Kidney epithelial cell (primary cell): ENCODE data around the gene ADCY2. TPM values are rescaled to one million over a fixed set of nuclear protein-coding genes. Genes with fewer than 3 reads are reported as not detected.

Source experiments
- DNase-seq: peaks from one replicate; pipeline ENCODE4 v3.0.0-alpha.2; 2010; ENCODE audit warnings: low read depth
- H3K27me3 ChIP-seq: 2 replicates; pipeline ENCODE4 v1.6.0; 2011; ENCODE audit warnings: low read length; ENCODE audit not compliant: control insufficient read depth, insufficient read depth
- H3K36me3 ChIP-seq: 2 replicates; pipeline ENCODE4 v1.5.1; 2011; ENCODE audit warnings: low read length; ENCODE audit not compliant: control insufficient read depth, insufficient read depth
- H3K4me3 ChIP-seq: 2 replicates; pipeline ENCODE4 v1.5.1; 2011; ENCODE audit warnings: low read depth, mild to moderate bottlenecking, control low read depth, low read length
- total RNA-seq: library from RNA; depleted of rRNA; stranded (reverse); fragments of >200 nt; gene quantifications from 2 replicates; pipeline ENCODE4 v1.2.3, GENCODE V29; 2015
- TF ChIP-seq, protein P1 (sequence below): IDR thresholded peaks from 2 replicates; pipeline ENCODE4 v1.5.1; 2011; ENCODE audit warnings: mild to moderate bottlenecking, moderate library complexity, low read length, control low read depth, inconsistent platforms; ENCODE audit not compliant: insufficient read depth, poor library complexity, severe bottlenecking

Gene ADCY2
- total RNA-seq, 1 donor from 2014 or later, result 0.25 TPM

DNA sequence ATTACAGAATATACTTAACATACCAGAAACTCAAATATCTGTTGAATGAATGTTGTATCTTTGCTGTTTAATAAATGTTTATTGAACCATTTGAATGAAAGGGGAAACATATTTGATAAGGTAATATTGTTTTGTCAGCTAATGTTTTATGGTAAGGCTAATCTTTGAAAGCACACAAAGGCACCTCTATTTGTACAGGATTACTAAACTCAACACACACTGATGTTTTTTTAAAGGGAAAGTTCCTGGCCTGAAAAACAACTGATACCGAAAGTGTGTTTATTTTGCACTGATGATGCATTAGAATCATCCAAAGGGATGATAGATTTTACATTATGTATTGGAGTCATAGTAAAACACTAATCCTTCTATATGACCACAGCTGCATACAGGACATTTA, 82.5 kb downstream of the ADCY2 start:
- no peaks in the 10 kb centered on the region for H3K36me3 ChIP-seq
- TF ChIP-seq, protein P1, sequence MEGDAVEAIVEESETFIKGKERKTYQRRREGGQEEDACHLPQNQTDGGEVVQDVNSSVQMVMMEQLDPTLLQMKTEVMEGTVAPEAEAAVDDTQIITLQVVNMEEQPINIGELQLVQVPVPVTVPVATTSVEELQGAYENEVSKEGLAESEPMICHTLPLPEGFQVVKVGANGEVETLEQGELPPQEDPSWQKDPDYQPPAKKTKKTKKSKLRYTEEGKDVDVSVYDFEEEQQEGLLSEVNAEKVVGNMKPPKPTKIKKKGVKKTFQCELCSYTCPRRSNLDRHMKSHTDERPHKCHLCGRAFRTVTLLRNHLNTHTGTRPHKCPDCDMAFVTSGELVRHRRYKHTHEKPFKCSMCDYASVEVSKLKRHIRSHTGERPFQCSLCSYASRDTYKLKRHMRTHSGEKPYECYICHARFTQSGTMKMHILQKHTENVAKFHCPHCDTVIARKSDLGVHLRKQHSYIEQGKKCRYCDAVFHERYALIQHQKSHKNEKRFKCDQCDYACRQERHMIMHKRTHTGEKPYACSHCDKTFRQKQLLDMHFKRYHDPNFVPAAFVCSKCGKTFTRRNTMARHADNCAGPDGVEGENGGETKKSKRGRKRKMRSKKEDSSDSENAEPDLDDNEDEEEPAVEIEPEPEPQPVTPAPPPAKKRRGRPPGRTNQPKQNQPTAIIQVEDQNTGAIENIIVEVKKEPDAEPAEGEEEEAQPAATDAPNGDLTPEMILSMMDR, result no peak
- DNase-seq, result no peak
- H3K27me3 ChIP-seq, result no peaks in the 10 kb centered on the region
- no peak overlapping the region for H3K4me3 ChIP-seq

DNA sequence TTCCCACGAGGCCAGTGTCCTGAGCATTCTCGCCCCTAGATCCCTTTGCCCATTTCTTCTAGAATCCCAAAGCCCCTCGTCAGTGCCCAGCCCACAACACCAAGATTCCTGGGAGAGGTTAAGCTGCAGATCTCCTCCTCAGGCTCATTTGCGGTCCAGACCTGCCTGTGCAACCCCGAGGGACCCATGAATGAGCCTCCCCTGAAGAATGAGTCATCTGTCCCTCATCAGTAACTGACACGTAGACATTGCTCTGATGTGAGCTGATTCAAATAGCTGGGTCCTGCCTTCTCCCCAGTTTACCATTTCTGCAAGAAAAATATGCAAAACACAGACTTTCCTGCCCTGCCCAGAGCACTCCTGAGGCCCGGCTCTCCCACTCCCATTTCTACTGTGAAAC, 92.8 kb downstream of the ADCY2 start:
- no peak for DNase-seq
- H3K4me3 ChIP-seq, result no peak overlapping the region

DNA sequence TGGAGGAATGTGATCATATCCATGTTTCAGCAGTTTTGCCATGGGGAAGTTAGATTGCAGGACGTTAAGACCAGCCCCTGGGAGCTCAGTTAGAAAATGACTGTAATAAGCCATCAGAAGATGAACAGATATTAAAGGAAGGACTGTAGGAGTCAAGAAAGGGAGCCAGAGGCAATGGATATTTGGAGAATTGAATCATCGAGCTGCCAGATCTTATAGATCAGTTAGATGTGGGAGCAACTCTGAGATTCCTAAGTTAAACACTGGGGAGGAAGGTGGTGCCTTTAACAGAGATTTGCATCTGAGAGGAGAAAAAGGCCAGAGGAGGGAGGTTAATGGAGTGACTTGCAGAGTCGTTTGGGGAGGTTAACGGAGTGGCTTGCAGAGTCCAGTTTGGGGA, 96.4 kb downstream of the ADCY2 start:
- DNase-seq, result no peak
- no peaks in the 10 kb centered on the region for H3K36me3 ChIP-seq
- TF ChIP-seq, protein P1, result no peak
- no peak overlapping the region for H3K4me3 ChIP-seq
- no peaks in the 10 kb centered on the region for H3K27me3 ChIP-seq

More for the DNA sequence above, 92.8 kb downstream of the ADCY2 start:
- no peaks in the 10 kb centered on the region for H3K36me3 ChIP-seq
- TF ChIP-seq, protein P1, result no peak
- H3K27me3 ChIP-seq, result no peaks in the 10 kb centered on the region

DNA sequence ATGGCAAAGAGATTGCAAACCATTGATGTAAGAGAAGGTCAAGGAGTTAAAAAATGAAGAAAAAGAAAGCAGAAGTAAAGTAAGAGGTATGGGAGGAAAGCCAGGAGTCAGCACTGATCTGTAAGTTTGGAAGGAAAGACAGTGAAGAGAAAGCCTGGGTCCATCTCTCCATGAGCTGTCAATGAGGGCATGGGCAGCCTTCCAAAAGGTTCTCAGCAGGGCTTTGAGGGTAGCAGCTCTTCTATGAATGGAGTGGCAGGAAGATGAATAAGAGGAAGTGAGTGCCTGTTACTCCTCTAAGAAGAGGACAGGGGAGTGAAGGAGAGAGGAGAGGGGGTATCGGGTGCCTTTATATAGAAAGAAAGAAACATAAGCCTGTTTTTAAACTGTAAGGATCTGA, 97.1 kb downstream of the ADCY2 start:
- Histone ChIP-seq H3K4me3 (no peak overlapping the region), H3K36me3 (no peaks in the 10 kb centered on the region), H3K27me3 (no peaks in the 10 kb centered on the region)
- TF ChIP-seq, protein P1, result no peak
- DNase-seq, result no peak

DNA sequence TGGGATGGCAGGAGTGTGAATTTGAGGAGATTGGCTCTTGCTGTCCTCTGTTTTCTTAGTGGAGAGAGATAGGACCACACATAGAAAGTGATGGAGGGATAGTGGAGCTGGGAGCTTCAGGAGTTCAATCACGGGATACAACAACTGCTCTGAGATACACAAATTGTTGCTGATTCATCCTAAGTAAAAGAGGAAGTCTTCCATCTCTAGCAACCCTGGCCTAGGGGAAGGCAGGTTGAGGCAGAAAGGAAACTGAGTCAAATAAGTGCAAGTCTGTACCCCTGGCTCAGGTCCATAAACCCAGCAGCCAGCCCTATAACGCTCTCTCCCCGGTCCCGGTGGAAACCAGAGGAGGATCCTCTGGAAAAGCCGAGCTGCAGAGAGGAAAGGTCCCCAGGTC, 97.7 kb downstream of the ADCY2 start:
- DNase-seq, result no peak
- H3K27me3 ChIP-seq, result no peaks in the 10 kb centered on the region
- H3K36me3 ChIP-seq, result no peaks in the 10 kb centered on the region
- H3K4me3 ChIP-seq, result no peak overlapping the region
- TF ChIP-seq, protein P1, result no peak

DNA sequence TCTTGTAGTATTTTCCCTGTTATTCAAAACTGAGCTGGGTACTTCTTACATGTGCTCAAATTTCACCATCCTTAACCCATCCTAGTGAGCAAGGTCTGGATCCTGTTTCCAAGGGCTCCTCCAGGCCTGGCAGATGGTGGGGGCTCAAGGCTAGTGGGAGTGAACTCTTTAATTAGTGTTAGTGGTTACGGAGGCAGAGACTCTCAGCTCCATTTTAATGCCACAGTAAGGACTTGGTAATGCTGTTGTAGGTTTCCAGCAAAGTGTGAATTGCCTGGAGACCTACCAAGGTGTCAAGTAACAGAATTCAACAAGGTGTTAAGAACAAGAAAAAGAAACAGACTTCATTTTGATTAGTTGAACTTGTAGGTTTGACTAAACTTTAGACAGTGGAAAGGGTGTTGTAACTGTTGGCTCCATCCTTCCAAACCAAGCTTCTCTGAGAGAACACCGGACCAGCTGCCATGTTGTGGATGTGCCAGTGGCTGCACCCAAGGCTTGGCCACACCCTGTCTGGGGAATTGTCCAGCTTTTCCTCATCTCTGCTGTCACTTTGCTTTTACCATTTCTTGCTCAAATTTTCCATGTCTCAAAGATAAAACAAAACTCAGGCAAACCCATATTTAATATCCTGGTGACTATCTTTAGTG, 98.7 kb downstream of the ADCY2 start:
- Histone ChIP-seq H3K27me3 (no peaks in the 10 kb centered on the region), H3K4me3 (no peak overlapping the region), H3K36me3 (no peaks in the 10 kb centered on the region)
- DNase-seq, result no peak
- TF ChIP-seq, protein P1, result no peak
